ENCODE data around the gene SMDT1. TPM values are rescaled to one million over a fixed set of nuclear protein-coding genes. Genes with fewer than 3 reads are reported as not detected.

SMDT1 gene
- total and polyA plus RNA-seq, 2 of the 4 experiments (the other 2 are of a cell fraction): 2.3 to 15.7 TPM

- Histone ChIP-seq H3K4me1 (ENCODE audit: control insufficient read depth, insufficient read depth, low read length) (peaks cover 3% of the 10 kb centered on the region), H3K18ac (ENCODE audit: low read depth, low read length) (no peak overlapping the region), H4K91ac (ENCODE audit: insufficient read depth, low read depth, low read length) (no peak overlapping the region), H2BK20ac (ENCODE audit: low read depth, low read length) (no peak overlapping the region), H3K79me1 (ENCODE audit: low read depth in 1 of 2, low read length in 2 of 2) (peaks cover 0 to 25% of the 10 kb centered on the region in 2 experiments; a peak in 3 of 4 replicates), H3K9me3 (ENCODE audit: control insufficient read depth, insufficient read depth, low read length) (no peaks in the 10 kb centered on the region), H3K56ac (ENCODE audit: extremely low read depth, insufficient read depth, low read length) (no peak overlapping the region), H3K27ac (ENCODE audit: insufficient read depth, low read length) (no peak overlapping the region), H2AK5ac (ENCODE audit: low read depth, low read length) (no peak overlapping the region), H2BK15ac (ENCODE audit: low read depth, low read length) (no peak overlapping the region), H3K4me3 (ENCODE audit: insufficient read depth, low read depth, low read length) (no peak overlapping the region), H4K8ac (ENCODE audit: low read depth in 2 of 2, low read length in 2 of 2) (no peak overlapping the region), H3K36me3 (ENCODE audit: control insufficient read depth, insufficient read depth, low read length) (peaks cover 24% of the 10 kb centered on the region), H3K14ac (replicated peaks; ENCODE audit: low read depth, low read length) (no peak overlapping the region), H3K4ac (ENCODE audit: low read depth, low read length) (no peak overlapping the region), H2AFZ (replicated peaks; ENCODE audit: low read length, poor library complexity) (no peak overlapping the region), H2BK120ac (ENCODE audit: low read depth, low read length) (no peak overlapping the region), H4K20me1 (ENCODE audit: insufficient read depth, low read length) (0 out of 2 replicates have a peak, but pooled peaks cover 4% of the 10 kb centered on the region), H3K27me3 (ENCODE audit: control insufficient read depth, insufficient read depth, low read length) (no peaks in the 10 kb centered on the region), H3K9me1 (ENCODE audit: insufficient read depth, low read length) (0 out of 2 replicates have a peak, but pooled peaks cover 5% of the 10 kb centered on the region), H2BK5ac (ENCODE audit: low read depth, low read length, poor library complexity, severe bottlenecking) (no peak overlapping the region), H3K9ac (ENCODE audit: low read depth, low read length) (no peak overlapping the region), H3K23ac (ENCODE audit: low read depth, low read length) (no peak overlapping the region), H4K5ac (ENCODE audit: low read depth, low read length) (no peak overlapping the region), H3K4me2 (ENCODE audit: low read depth, low read length) (no peak overlapping the region), H2AK9ac (replicated peaks; ENCODE audit: low read depth, low read length, poor library complexity) (no peak overlapping the region)
- DNase-seq (no peak), ATAC-seq (ENCODE audit: low read depth) (no peak)
- TF ChIP-seq FOS (IDR thresholded peaks at IDR 0.05; ENCODE audit: low read depth, low read length) (no peak), SMC3 (IDR thresholded peaks at IDR 0.05; ENCODE audit: low read depth, low read length) (no peak), BHLHE40 (IDR thresholded peaks at IDR 0.05; ENCODE audit: low read depth, low read length) (no peak), RCOR1 (IDR thresholded peaks at IDR 0.05; ENCODE audit: insufficient replicate concordance, low read length) (no peak), MAFK (IDR thresholded peaks at IDR 0.05; ENCODE audit: low read depth, low read length) (no peak), MXI1 (IDR thresholded peaks at IDR 0.05; ENCODE audit: borderline replicate concordance, low read depth, low read length) (no peak), USF2 (IDR thresholded peaks at IDR 0.05; ENCODE audit: low read depth, low read length) (no peak), NFE2L2 (IDR thresholded peaks at IDR 0.05; ENCODE audit: low read depth, low read length) (no peak), RAD21 (IDR thresholded peaks at IDR 0.05; ENCODE audit: low read length) (no peak), MAZ (IDR thresholded peaks at IDR 0.05; ENCODE audit: borderline replicate concordance, low read depth, low read length) (no peak), CEBPB (IDR thresholded peaks at IDR 0.05; ENCODE audit: low read depth, low read length) (no peak), CHD1 (IDR thresholded peaks at IDR 0.05; ENCODE audit: low read depth, low read length) (no peak), POLR2A (IDR thresholded peaks at IDR 0.05; ENCODE audit: low read depth, low read length) (no peak), RFX5 (IDR thresholded peaks at IDR 0.05; ENCODE audit: low read depth, low read length) (no peak)
- TF ChIP-seq, protein P1, sequence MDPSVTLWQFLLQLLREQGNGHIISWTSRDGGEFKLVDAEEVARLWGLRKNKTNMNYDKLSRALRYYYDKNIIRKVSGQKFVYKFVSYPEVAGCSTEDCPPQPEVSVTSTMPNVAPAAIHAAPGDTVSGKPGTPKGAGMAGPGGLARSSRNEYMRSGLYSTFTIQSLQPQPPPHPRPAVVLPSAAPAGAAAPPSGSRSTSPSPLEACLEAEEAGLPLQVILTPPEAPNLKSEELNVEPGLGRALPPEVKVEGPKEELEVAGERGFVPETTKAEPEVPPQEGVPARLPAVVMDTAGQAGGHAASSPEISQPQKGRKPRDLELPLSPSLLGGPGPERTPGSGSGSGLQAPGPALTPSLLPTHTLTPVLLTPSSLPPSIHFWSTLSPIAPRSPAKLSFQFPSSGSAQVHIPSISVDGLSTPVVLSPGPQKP (IDR thresholded peaks at IDR 0.05; ENCODE audit: borderline replicate concordance, low read depth, low read length): no peak
- TF ChIP-seq, protein P2, sequence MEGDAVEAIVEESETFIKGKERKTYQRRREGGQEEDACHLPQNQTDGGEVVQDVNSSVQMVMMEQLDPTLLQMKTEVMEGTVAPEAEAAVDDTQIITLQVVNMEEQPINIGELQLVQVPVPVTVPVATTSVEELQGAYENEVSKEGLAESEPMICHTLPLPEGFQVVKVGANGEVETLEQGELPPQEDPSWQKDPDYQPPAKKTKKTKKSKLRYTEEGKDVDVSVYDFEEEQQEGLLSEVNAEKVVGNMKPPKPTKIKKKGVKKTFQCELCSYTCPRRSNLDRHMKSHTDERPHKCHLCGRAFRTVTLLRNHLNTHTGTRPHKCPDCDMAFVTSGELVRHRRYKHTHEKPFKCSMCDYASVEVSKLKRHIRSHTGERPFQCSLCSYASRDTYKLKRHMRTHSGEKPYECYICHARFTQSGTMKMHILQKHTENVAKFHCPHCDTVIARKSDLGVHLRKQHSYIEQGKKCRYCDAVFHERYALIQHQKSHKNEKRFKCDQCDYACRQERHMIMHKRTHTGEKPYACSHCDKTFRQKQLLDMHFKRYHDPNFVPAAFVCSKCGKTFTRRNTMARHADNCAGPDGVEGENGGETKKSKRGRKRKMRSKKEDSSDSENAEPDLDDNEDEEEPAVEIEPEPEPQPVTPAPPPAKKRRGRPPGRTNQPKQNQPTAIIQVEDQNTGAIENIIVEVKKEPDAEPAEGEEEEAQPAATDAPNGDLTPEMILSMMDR (conservative IDR thresholded peaks at IDR 0.05; ENCODE audit: low read depth, low read length): no peak
- POLR2A ChIA-PET (ENCODE audit: unreplicated experiment): no interaction called here
- dilution Hi-C loops (cut with HindIII; ENCODE audit: low sequenced_read_pairs, unreplicated experiment) (no loop called here), intact Hi-C loops (cut with micrococcal nuclease) (no loop called here), in situ Hi-C loops (cut with MboI; ENCODE audit: low sequenced_read_pairs) (no loop called here)
- CTCF ChIA-PET: no interaction called here
- 94% methylated on average over 3 of the region's 7 CpGs; no CpG with 5 or more reads in 1 of the 2 experiments for WGBS, 2 experiments (ENCODE audit: extremely low coverage in 2 of 2, insufficient read length in 1 of 2)
- no TSS peak for BruUV-seq (replicated peaks)
These were observed 13.3 kb upstream of the SMDT1 start for GRCh38 chr22:42066126-42066761.
